Measurements from ENCODE around the gene MON2. TPM values are rescaled to one million over a fixed set of nuclear protein-coding genes. Genes with fewer than 3 reads are reported as not detected.

The MON2 gene
- total and polyA plus RNA-seq, 2 donors from 2014 or later: 11.6 to 57.9 TPM

GRCh38 chr12:62629971-62630739, 163.5 kb downstream of the MON2 start:
- Histone ChIP-seq H3K9me3 (ENCODE audit: control insufficient read depth in 2 of 3, insufficient read depth in 1 of 3, low read length in 3 of 3) (no peaks in the 10 kb centered on the region), H3K4me3 (ENCODE audit: low read length in 3 of 3) (no peak overlapping the region), H3K9ac (ENCODE audit: low read length in 3 of 3) (no peak overlapping the region), H3K27me3 (ENCODE audit: control insufficient read depth, insufficient read depth, low read length) (no peaks in the 10 kb centered on the region), H3K4me1 (ENCODE audit: control insufficient read depth in 2 of 3, insufficient read depth in 2 of 3, low read depth in 1 of 3, low read length in 3 of 3) (peaks cover 0 to 6% (median 4%) of the 10 kb centered on the region in 3 donors), H3K27ac (ENCODE audit: low read depth in 2 of 2, low read length in 2 of 2) (no peak overlapping the region), H3K36me3 (ENCODE audit: control insufficient read depth in 2 of 3, insufficient read depth in 3 of 3, low read length in 3 of 3) (no peaks in the 10 kb centered on the region)
- intact Hi-C loops (cut with DNase I): no loop called here
- TF ChIP-seq CTCF (IDR thresholded peaks at IDR 0.05; ENCODE audit: borderline replicate concordance, extremely low read depth, insufficient read depth): no peak
- FAIRE-seq (no peak), DNase-seq (no peak)

GRCh38 chr12:62631471-62632410, 165.1 kb downstream of the MON2 start:
- H3K9ac ChIP-seq (ENCODE audit: low read length in 3 of 3): peak overlapping the region; percentile 11 to 63 (median 49)
- intact Hi-C loops (cut with DNase I): no loop called here
- no peaks in the 10 kb centered on the region for H3K9me3 ChIP-seq (ENCODE audit: control insufficient read depth in 2 of 3, insufficient read depth in 1 of 3, low read length in 3 of 3)
- no peaks in the 10 kb centered on the region for H3K27me3 ChIP-seq (ENCODE audit: control insufficient read depth, insufficient read depth, low read length)
- TF ChIP-seq CTCF (IDR thresholded peaks at IDR 0.05; ENCODE audit: borderline replicate concordance, extremely low read depth, insufficient read depth): peak; percentile 40
- no peaks in the 10 kb centered on the region for H3K36me3 ChIP-seq (ENCODE audit: control insufficient read depth in 2 of 3, insufficient read depth in 3 of 3, low read length in 3 of 3)
- H3K4me3 ChIP-seq (ENCODE audit: low read length in 3 of 3): peak overlapping the region; percentile 39 to 63 (median 57)
- peaks cover 0 to 6% (median 4%) of the 10 kb centered on the region in 3 donors for H3K4me1 ChIP-seq (ENCODE audit: control insufficient read depth in 2 of 3, insufficient read depth in 2 of 3, low read depth in 1 of 3, low read length in 3 of 3)
- peak overlapping the region; percentile 56 to 70 for H3K27ac ChIP-seq (ENCODE audit: low read depth in 2 of 2, low read length in 2 of 2)
- DNase-seq (peak; percentile 76 to 89 (median 80)), FAIRE-seq (no peak)

GRCh38 chr12:62632411-62632918, 165.8 kb downstream of the MON2 start:
- H3K4me1 ChIP-seq (ENCODE audit: control insufficient read depth in 2 of 3, insufficient read depth in 2 of 3, low read depth in 1 of 3, low read length in 3 of 3): peaks cover 0 to 6% (median 4%) of the 10 kb centered on the region in 3 donors
- FAIRE-seq (no peak), DNase-seq (peak; percentile 49 to 88 (median 65))
- TF ChIP-seq CTCF (IDR thresholded peaks at IDR 0.05; ENCODE audit: borderline replicate concordance, extremely low read depth, insufficient read depth): no peak
- H3K9me3 ChIP-seq (ENCODE audit: control insufficient read depth in 2 of 3, insufficient read depth in 1 of 3, low read length in 3 of 3): no peaks in the 10 kb centered on the region
- peak overlapping the region in 1 of 3 donors; percentile 63 for H3K9ac ChIP-seq (ENCODE audit: low read length in 3 of 3)
- no peaks in the 10 kb centered on the region for H3K27me3 ChIP-seq (ENCODE audit: control insufficient read depth, insufficient read depth, low read length)
- intact Hi-C loops (cut with DNase I): no loop called here
- H3K27ac ChIP-seq (ENCODE audit: low read depth in 2 of 2, low read length in 2 of 2): peak overlapping the region; percentile 56 to 70
- H3K4me3 ChIP-seq (ENCODE audit: low read length in 3 of 3): peak overlapping the region; percentile 39 to 63 (median 57)
- no peaks in the 10 kb centered on the region for H3K36me3 ChIP-seq (ENCODE audit: control insufficient read depth in 2 of 3, insufficient read depth in 3 of 3, low read length in 3 of 3)
